ENCODE measurements around the gene SLC3A2.
A peak's percentile ranks its signal among the peaks of the same experiment; 100 is the strongest.

SLC3A2 gene

GRCh38 chr11:62912268-62912667 is 31.6 kb downstream of the SLC3A2 start:
- DNase-seq, result no peak

GRCh38 chr11:62914416-62914815 is 33.7 kb downstream of the SLC3A2 start:
- no peak for DNase-seq

- no peak for DNase-seq
Measured at GRCh38 chr11:62917906-62918502, 37.3 kb downstream of the SLC3A2 start.

GRCh38 chr11:62918531-62918930 is 37.8 kb downstream of the SLC3A2 start:
- no peak for DNase-seq

GRCh38 chr11:62919476-62919875 is 38.8 kb downstream of the SLC3A2 start:
- no peak for DNase-seq

- no peak for DNase-seq
Measured at GRCh38 chr11:62919898-62920640, 39.4 kb downstream of the SLC3A2 start.

GRCh38 chr11:62921201-62921572 is 40.5 kb downstream of the SLC3A2 start, which contains the start of gene CHRM1:
CHRM1 (minus strand) TSS chr11:62921363; CDS start chr11:62911100, 10,263 bp downstream.
- peak; percentile 63 for DNase-seq

- peak; percentile 63 for DNase-seq
Measured at GRCh38 chr11:62921573-62922188, 41.0 kb downstream of the SLC3A2 start.

GRCh38 chr11:62922189-62922589 is 41.5 kb downstream of the SLC3A2 start:
- DNase-seq, result no peak

- no peak for DNase-seq
Measured at GRCh38 chr11:62922653-62923431, 42.1 kb downstream of the SLC3A2 start.

GRCh38 chr11:62923601-62924411 is 43.1 kb downstream of the SLC3A2 start:
- DNase-seq, result no peak

GRCh38 chr11:62925308-62925707 is 44.6 kb downstream of the SLC3A2 start:
- no peak for DNase-seq

GRCh38 chr11:62925745-62926679 is 45.3 kb downstream of the SLC3A2 start:
- no peak for DNase-seq

- no peak for DNase-seq
Measured at GRCh38 chr11:62926680-62927455, 46.2 kb downstream of the SLC3A2 start.

GRCh38 chr11:62928011-62928410 is 47.3 kb downstream of the SLC3A2 start:
- peak; percentile 44 for DNase-seq

- peak; percentile 21 for DNase-seq
Measured at GRCh38 chr11:62930157-62930556, 49.5 kb downstream of the SLC3A2 start.

- DNase-seq, result no peak
Measured at GRCh38 chr11:62930666-62931065, 50.0 kb downstream of the SLC3A2 start.

- DNase-seq, result peak; percentile 13
Measured at GRCh38 chr11:62931499-62932278, 51.0 kb downstream of the SLC3A2 start.

- no peak for DNase-seq
Measured at GRCh38 chr11:62933285-62933684, 52.6 kb downstream of the SLC3A2 start.
